Erythroblast (primary cell): ENCODE measurements around the gene SLC35D3.

Source experiments
- GATA1 ChIP-seq: IDR thresholded peaks from 2 replicates; pipeline ENCODE4 v1.6.1; 2011; ENCODE audit warnings: low read depth, mild to moderate bottlenecking, control low read depth, low read length, moderate library complexity
- POLR2A ChIP-seq: IDR thresholded peaks from 2 replicates; pipeline ENCODE4 v1.6.1; 2011; ENCODE audit warnings: mild to moderate bottlenecking, low read length

GRCh38 chr6:136893187-136893586 lies 28.9 kb upstream of the SLC35D3 start:
- no peak for TF ChIP-seq POLR2A
- no peak for TF ChIP-seq GATA1
